Measurements from ENCODE around the gene HOXD4.

- TF ChIP-seq POLR2A (IDR thresholded peaks at IDR 0.05) (no peak), POLR2AphosphoS5 (IDR thresholded peaks at IDR 0.05) (no peak)
- TF ChIP-seq, protein P1, sequence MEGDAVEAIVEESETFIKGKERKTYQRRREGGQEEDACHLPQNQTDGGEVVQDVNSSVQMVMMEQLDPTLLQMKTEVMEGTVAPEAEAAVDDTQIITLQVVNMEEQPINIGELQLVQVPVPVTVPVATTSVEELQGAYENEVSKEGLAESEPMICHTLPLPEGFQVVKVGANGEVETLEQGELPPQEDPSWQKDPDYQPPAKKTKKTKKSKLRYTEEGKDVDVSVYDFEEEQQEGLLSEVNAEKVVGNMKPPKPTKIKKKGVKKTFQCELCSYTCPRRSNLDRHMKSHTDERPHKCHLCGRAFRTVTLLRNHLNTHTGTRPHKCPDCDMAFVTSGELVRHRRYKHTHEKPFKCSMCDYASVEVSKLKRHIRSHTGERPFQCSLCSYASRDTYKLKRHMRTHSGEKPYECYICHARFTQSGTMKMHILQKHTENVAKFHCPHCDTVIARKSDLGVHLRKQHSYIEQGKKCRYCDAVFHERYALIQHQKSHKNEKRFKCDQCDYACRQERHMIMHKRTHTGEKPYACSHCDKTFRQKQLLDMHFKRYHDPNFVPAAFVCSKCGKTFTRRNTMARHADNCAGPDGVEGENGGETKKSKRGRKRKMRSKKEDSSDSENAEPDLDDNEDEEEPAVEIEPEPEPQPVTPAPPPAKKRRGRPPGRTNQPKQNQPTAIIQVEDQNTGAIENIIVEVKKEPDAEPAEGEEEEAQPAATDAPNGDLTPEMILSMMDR (IDR thresholded peaks at IDR 0.05): no peak
These were observed 23.1 kb downstream of the HOXD4 start for GRCh38 chr2:176174382-176174823.
